HG03571 (cell line): ENCODE measurements around the gene LTA.

ENCODE experiments used
- ATAC-seq: cut with Tn5 transposase; IDR thresholded peaks from one replicate; pipeline ENCODE4 v1.9.1; 2021; ENCODE audit not compliant: unreplicated experiment

Gene LTA, protein sequence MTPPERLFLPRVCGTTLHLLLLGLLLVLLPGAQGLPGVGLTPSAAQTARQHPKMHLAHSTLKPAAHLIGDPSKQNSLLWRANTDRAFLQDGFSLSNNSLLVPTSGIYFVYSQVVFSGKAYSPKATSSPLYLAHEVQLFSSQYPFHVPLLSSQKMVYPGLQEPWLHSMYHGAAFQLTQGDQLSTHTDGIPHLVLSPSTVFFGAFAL

DNA sequence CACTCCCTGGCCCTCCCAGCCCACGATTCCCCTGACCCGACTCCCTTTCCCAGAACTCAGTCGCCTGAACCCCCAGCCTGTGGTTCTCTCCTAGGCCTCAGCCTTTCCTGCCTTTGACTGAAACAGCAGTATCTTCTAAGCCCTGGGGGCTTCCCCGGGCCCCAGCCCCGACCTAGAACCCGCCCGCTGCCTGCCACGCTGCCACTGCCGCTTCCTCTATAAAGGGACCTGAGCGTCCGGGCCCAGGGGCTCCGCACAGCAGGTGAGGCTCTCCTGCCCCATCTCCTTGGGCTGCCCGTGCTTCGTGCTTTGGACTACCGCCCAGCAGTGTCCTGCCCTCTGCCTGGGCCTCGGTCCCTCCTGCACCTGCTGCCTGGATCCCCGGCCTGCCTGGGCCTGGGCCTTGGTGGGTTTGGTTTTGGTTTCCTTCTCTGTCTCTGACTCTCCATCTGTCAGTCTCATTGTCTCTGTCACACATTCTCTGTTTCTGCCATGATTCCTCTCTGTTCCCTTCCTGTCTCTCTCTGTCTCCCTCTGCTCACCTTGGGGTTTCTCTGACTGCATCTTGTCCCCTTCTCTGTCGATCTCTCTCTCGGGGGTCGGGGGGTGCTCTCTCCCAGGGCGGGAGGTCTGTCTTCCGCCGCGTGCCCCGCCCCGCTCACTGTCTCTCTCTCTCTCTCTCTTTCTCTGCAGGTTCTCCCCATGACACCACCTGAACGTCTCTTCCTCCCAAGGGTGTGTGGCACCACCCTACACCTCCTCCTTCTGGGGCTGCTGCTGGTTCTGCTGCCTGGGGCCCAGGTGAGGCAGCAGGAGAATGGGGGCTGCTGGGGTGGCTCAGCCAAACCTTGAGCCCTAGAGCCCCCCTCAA, at the start of gene LTA:
TSS of gene LTA (plus strand) at position 249 of the 871 bp plus-strand sequence. CDS start at position 703, 454 bp downstream.
- ATAC-seq: no peak

DNA sequence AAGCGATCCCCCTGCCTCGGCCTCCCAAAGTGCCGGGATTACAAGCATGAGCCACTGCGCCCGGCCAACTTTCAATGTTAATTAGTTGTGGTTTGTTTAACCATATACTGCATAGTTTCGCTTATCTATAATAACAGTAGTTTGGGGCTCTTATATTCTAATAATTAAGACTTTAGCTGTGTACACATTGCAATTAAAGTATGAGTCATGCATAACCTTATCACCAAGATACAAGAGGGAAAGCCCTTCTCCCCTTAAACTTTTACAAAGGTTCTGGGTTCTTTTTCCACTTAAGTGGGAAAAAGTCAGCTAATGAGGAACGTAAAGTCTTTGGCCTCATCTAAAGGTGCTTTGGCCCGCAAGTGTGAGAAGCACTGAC, 46.5 kb upstream of the LTA start:
- no peak for ATAC-seq

DNA sequence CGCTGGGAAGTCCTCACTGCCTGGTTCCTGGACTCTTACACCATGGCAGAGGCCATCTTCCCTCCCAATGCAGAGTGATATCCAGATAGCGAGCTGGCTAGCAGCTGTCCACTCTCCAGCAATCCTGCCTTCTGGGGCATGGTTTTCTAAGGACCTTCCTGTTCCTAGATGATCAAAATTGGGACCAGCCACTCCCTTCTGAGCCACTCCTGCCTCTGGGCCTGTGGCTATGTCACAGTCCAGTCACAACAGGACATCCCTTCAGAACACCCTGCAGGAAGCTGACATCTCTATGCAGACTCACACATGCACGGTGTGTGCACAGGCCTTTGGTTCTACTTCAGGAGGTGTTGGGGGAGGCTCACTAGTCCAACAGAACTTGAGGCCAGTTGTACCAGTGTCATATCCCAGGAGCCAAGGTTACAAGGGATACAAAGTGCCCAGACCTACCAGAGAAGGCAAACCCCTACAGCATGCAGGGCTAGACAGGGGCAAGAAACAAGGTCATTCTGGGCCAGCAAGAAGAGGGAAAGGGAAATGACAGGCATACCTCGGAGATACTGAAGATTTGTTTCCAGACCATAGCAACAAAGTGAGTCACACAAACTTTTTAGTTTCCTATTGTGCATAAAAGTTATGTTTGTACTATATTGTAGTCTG, 46.0 kb upstream of the LTA start:
- no peak for ATAC-seq

DNA sequence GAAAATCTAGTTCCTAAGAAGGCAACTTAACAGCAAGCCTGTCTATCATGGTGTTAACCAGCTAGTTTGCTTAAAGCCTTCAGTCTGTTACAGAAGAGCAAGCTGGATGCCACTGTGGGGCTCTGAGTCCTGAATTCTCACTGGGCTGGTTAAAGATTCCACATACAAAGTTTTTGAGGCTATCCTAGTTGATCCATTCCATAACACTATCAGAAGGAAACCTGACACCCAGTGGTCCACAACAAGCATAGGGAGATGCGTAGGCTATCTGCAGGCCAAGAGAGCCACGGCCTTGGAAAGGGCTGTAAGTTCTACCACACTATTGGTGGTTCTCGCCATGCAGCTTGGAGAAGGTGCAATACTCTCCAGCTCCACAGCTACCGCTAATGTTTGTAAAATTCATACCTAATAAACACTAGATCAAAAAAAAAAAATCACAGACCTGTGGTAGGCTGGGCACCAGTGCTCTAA, 43.7 kb upstream of the LTA start:
- ATAC-seq: no peak

DNA sequence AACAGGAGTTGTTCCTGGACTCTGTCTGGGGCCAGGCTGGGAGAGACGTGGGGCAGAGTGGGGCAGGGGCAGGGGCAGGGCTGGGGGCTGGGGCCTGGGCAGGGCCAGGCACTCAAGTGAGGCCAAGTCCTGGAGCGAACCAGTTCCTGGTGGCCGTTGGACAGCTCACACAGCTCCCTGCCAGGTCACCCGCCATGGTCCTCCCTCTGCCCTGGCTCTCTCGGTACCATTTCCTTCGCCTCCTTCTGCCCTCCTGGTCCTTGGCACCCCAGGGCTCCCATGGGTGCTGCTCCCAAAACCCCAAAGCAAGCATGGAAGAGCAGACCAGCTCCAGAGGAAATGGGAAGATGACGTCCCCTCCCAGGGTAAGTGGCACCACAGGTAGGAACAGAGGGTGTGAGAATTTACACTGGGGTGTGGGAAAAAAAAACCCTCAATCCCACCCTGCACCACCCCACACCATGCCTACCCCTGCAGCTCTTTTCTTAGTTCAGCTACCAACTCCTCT, 43.2 kb upstream of the LTA start, which contains the start of gene MCCD1:
TSS of gene MCCD1 (plus strand) at position 142 of the 508 bp plus-strand sequence. CDS start at position 195, 53 bp downstream.
- ATAC-seq: no peak

DNA sequence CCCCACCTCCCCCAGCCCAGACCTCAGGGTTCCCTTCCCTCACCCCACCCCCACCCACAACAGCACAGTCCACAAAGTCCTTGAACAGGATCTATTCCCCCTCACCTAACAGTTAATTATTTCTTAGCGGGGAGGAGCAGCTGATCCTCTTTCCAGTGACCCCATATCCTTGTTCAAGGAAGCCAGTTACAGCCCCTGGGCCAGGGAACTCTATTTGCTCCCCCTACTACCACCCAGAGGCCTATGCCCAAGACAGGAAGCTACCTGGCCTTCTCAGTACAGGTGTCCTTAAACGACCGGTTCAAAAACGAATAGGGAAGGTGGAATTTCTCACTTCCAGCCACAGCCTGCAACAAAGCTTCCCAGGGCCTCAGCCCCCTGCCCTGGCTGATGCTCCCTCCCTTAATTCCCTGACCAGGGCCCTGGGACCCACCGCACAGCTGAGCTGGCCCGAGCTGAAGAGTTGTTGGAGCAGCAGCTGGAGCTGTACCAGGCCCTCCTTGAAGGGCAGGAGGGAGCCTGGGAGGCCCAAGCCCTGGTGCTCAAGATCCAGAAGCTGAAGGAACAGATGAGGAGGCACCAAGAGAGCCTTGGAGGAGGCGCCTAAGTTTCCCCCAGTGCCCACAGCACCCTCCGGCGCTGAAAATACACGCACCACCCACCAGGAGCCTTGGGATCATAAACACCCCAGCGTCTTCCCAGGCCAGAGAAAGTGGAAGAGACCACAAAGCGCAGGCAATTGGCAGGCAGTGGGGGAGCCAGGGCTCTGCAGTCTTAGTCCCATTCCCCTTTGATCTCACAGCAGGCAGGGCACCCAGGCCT, 42.5 kb upstream of the LTA start:
- ATAC-seq: no peak

DNA sequence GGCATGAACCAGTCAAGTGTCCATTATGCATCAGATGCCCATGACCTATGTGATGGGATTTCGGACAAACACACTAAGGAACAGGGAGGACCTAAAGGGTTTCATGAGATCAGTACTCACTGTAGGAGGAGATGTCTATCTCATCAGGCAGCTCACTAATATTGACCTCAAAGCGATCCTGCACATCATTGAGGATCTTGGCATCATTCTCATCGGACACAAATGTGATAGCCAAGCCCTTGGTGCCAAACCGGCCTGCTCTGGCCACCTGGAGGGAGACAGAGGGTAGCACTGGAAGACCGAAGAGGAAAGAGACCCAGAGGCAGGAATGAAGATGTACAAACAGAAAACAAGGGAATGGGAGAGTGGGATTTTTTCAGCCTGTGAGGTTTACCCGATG, 41.4 kb upstream of the LTA start:
- no peak for ATAC-seq

DNA sequence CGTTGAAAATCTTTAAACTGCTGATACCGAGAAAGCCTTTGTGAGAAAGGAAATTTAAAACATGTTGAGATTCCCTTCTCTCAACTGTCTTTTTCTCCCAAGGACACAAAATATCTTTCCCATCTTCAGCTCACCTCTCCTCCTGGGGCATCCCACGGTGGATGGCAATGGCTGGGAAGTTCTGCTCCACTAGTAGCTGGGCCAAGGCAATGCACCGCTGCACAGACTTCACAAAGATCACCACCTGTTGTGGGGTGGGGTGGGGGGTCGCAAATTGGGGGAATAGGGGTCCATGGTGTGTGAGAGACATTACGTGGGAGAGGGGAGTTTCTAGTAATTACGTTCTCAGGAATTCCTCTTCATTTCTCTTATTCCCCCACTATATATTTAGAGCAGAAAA, 40.9 kb upstream of the LTA start:
- ATAC-seq: no peak

DNA sequence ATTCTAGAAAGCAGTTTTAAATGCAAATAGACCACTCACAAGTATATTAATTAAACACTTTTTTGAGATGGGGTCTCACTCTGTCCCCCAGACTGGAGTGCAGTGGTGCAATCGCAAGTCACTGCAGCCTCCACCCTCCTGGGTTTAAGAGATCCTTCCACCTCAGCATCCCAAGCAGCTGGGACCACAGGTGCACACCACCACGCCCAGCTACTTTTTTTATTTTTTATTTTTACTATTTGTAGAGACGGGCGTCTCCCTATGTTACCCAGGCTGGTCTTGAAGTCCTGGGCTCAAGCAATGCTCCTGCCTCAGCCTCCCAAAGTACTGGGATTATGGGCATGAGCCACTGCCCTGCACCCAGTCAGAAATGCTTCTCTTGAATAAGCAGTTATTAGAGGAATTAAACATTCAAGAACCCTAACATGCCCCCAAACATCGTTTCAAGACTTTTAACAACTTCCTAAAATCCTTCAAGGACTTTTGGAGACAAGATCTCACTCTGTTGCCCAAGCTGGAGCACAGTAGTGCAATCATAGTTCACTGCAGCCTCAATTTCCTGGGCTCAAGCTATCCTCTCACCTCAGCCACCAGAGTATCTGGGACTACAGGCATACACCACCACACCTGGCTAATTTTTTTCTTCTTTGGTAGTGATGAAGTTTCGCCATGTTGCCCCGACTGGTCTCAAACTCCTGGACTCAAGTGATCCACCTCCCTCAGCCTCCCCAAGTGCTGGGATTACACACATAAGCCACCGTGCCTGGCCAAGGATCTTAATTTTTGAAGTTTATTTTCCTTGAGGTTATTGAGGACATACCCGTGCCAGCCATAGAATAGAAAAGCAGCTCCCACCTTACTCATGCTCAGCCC, 40.1 kb upstream of the LTA start:
- no peak for ATAC-seq

DNA sequence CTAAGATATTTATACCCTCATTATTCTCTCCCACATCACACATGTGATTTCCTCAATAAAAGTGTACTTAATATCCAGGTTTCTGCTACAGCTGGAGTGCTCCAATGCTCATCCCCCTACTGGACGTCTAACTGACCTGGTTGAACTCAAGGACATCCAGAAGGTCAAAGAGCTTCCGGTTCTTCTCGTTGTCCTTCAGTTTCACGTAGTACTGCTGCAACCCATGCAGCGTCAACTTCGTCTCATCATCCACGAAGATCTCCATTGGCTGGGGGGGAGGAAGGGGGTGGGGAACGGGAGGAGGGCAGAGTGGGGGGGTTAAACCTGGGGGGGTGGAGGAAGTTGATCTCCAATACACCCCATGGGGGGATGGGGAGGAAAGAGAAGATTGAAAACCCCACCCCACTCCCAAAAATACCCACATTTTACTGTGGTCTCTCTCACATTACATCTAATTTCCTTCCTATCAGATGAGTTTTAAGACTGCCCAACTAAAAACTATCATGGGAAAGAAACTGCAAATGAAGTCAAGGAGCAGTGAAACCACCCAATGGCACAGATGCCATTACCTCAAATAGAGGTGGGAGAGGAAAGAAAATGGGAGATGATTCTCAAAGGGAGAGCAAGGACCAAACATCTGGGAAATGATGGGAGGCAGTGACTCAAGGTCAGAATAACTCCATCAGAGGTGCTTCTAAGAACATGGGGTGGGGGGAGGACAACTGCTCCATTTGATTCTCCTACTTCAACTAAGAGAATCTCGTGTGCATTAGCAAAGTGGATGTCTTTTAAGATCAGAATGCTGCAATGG, 39.2 kb upstream of the LTA start:
- ATAC-seq: no peak

DNA sequence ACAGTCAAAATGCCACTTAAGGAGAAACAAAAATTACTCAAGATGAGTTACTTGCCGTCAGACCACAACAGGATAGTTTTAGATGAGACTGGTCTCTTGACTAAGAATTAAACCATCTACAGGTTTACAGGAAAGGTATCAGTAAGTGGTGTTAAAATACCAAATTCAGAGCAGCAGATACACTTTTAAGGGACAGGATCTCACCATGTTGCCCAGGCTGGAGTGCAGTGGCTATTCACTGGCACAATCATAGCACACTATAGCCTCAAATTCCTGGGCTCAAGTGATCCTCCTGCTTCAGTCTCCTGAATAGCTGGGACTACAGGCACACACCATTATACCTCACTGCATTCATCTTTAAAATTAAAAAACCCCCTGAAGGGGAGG, 38.6 kb upstream of the LTA start:
- no peak for ATAC-seq

DNA sequence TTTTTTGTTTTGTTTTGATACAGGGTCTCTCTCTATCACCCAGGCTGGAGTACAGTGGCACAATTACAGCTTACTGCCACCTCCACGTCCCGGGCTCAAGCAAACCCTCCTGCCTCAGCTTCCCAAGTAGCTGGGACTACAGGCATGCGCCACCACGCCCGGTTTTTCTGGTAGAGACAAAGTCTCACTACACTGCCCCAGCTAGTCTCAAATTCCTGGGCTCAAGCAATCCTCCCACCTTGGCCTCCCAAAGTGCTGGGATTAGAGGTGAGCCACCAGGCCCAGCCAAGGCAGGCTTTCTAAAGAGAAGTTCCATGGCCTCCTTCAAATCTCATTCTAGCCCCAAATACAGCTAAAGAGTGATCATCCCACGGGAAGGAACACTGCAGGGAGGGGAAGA, 38.1 kb upstream of the LTA start:
- ATAC-seq: no peak

DNA sequence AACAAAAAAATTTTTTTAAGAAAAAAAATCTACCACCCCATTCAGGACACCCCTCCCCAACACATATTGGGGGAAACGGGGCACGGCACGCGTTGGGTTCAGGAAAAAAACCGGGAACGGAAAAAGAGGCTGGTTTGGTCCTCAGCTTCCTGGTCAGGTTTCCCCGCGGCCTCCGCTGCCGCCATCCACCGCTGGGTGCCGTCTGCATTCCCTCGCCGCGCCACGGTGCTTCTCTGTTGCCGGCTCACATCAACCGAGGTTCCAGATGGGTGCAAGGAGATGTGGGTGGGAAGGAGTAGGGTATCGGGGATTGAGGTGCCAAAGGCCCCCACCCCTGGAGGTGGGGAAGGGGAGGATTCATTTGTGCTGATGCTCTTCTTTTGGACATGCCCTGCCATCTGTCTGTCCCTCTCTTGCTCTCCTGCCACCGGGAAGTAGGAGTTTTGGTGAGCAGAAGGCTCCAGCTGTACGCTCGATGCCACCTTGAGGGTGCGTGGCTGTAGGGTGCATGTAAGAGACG, 37.5 kb upstream of the LTA start:
- ATAC-seq: no peak

DNA sequence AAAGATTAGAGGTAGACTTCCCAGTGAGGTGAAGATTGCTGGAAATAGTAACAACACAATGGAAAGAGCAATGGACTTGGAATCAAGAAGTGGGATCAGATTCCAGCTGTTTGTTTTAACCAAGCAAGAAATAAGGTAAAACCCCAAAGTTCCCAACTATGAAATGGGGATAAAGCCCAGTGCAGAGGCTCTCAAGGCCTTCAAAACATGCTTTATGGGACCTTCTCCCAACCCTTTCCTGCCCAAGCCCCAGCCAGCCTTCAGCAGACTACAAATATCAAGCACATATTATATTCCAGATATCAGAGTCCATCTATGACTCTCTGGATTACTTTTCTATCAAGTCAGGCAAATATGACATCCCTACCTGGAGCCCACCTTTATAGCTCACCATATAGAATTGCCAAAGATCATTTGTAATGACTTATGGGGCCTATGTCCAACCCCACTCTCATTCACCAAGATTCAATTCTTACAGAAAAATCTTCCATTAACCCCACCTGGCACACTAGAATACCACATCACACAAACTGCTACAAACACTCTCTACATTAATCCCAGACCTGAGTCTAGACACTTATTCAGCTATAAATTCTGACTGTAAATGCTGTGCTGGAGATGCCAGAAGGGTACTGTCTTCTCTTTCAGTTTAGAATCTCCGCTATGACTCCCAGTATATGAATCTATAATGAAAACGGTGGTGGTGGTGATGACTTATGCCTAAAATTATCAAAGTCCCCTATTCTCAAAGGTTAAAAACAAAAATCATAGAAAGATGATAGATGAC, 36.4 kb upstream of the LTA start:
- ATAC-seq: no peak

DNA sequence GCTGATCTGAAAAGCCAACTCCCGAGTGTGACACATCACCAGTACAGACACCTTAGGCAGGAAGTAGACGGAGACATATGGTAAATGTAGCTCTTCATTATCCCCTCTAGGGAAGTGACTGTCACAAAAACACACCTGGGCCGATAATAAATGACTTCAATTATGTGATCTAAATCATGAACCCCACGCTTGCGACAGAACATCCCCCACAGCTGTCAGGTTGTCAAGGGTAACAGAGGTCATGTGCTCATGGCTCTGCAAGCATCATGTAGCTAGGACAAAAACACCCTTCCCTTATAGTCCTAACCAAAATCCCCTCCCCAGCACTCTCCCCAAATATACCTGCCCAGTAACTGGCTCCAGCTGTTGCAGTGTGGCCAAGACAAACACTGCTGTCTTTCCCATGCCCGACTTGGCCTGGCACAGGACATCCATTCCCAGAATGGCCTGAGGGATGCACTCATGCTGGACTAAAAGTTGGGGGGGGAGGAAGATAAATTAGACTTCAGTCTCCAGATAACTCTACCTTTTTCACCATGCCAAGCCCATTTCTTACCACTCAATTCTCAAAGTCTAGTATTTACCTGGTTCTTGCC, 33.2 kb upstream of the LTA start:
- ATAC-seq: no peak

DNA sequence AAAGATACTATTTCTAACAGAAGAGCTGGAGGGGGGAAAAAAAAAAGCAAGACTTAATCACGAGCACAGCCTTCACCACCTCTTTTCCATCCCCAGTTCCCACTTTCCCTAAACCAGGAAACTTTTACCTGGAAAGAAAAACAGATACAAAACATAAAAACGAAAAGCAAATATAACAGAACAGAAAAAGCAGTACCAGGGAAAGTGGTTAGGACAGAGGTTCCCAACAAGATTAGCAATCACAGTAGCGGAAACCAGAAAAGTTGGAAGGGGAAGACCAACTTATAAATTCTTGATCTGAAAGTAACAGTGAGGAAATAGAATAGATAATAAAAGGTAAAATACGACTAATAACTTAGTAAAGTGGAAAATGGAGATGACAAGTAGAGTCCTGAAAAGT, 31.4 kb upstream of the LTA start:
- ATAC-seq: no peak

DNA sequence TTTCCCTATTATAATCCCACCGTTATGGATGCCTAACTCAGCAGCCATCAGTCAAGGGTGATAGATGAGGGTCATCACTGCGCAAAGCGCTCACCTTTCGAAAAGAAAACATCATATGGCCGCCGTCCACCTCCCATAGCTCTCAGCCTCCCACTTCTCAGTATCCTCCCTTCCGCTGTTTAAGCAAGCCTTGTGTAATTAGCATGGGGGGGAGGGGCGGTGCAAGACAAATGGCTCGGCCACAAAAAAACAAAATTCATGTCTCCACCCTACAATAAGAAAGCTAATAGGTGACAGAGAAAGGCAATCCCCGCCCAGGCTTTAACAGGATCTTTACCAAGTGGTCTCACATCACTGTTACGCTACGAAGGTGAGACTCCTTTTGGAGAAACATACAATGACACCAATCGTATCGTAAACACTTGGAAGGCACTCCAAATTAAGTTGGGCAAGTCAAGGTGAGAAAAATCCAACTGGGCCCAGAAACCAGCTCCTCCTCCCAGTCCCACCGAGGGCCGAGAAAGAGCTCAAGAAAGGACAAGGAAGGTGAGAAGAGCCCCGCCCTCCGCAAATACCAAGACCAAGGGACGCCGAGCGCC, 30.9 kb upstream of the LTA start:
- peak; percentile 6 for ATAC-seq
